ENCODE measurements around the gene CHEK2. TPM values are rescaled to one million over a fixed set of nuclear protein-coding genes. Genes with fewer than 3 reads are reported as not detected.
"Not testable (repeated sequence)": the region's sequence is repeated elsewhere in the genome, so short reads cannot be mapped to it uniquely, and the experiment has no call there.

CHEK2 gene
- total RNA-seq, 1 donor from 2014 or later = 33.7 TPM

DNA sequence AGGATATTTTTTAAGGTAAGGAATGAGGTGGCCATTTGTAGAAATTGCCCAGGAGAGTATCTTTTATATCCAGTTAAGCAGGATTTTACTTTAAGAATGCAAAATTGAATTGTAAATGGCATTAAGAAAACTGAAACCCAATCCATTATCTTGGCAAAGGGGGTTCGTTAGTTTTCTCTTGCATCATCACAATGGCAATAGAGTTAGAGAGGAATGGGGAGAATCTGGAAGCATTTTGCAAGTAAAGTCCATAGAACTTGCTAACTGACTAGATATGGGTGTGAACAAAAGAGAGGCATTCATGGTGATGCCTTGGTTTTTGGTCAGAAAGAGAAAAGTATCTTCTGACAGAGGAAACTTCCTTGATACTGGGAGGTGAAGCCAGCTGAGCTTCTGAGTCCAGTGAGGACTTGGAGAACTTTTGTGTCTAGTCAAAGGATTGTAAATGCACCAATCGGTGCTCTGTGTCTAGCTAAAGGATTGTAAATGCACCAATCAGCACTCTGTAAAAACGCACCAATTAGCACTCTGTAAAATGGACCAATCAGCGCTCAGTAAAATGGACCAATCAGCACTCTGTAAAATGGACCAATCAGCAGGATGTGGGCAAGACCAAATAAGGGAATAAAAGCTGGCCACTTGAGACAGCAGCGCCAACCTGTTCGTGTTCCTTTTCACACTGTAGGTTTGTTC is 27.2 kb upstream of the CHEK2 start:
- Mint-ChIP-seq H3K27ac (no peak overlapping the region), H3K36me3 (ENCODE audit: low read depth) (peaks cover 7% of the 10 kb centered on the region), H3K4me3 (ENCODE audit: low read depth) (no peak overlapping the region), H3K4me1 (ENCODE audit: low read depth) (peaks cover 9% of the 10 kb centered on the region), H3K9me3 (no peaks in the 10 kb centered on the region), H3K27me3 (ENCODE audit: low read depth) (no peaks in the 10 kb centered on the region)
- intact Hi-C loops (cut with micrococcal nuclease) = no loop called here
- DNase-seq (ENCODE audit: low spot score) = no peak

DNA sequence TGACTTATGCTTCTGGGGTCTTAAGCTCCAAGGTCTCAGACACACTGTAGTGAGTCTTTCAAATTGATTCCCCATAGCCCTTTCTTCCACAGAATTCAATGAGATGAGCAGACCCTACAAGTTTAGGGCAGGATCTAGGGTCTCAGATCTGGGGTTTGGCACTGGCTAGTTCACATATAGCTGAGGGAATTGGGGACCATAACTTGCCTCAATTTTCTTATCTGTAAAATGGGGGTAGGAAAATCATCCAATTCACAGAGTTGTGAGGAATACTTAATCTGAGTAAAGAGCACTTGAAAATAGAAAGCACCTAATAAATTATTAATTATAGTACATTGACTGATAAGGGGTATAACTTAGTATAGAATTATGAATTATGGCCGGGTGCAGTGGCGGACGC is 25.0 kb upstream of the CHEK2 start:
- H3K27me3 Mint-ChIP-seq (ENCODE audit: low read depth) = no peaks in the 10 kb centered on the region
- no peaks in the 10 kb centered on the region for H3K4me1 Mint-ChIP-seq (ENCODE audit: low read depth)
- DNase-seq (ENCODE audit: low spot score) = no peak
- intact Hi-C loops (cut with micrococcal nuclease) = no loop called here
- H3K9me3 Mint-ChIP-seq = no peaks in the 10 kb centered on the region
- no peaks in the 10 kb centered on the region for H3K36me3 Mint-ChIP-seq (ENCODE audit: low read depth)
- H3K4me3 Mint-ChIP-seq (ENCODE audit: low read depth) = no peak overlapping the region
- H3K27ac Mint-ChIP-seq = no peak overlapping the region

DNA sequence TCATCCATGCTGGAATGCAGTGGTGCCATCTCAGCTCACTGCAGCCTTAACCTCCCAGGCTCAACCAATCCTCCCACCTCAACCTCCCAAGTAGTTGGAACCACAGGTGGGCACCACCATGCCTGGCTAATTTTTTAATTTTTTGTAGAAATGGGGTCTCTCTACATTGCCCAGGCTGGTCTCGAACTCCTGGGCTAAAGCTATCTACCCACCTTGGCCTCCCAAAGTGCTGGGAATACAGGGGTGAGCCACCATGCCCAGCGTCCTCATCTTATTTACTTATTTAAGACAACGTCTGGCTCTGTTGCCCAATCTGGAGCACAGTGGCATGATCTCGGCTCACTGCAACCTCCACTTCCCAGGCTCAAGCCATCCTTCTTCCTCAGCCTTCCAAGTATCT is 20.4 kb upstream of the CHEK2 start:
- DNase-seq (ENCODE audit: low spot score); H3K4me3 Mint-ChIP-seq (ENCODE audit: low read depth); H3K27me3 Mint-ChIP-seq (ENCODE audit: low read depth); H3K36me3 Mint-ChIP-seq (ENCODE audit: low read depth); H3K4me1 Mint-ChIP-seq (ENCODE audit: low read depth); H3K27ac Mint-ChIP-seq; intact Hi-C loops (cut with micrococcal nuclease); H3K9me3 Mint-ChIP-seq: not testable (repeated sequence)

DNA sequence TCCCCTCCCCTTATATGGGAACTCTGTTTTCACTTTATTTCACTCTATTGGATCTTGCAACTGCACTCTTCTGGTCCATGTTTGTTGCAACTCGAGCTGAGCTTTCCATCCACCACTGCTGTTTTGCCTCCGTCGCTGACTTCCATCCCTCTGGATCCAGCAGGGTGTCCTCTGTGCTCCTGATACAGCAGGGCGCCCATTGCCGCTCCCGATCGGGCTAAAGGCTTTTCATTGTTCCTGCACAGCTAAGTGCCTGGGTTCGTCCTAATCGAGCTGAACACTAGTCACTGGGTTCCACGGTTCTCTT is 19.8 kb upstream of the CHEK2 start:
- peaks cover 2% of the 10 kb centered on the region for H3K36me3 Mint-ChIP-seq (ENCODE audit: low read depth)
- no peaks in the 10 kb centered on the region for H3K9me3 Mint-ChIP-seq
- H3K27ac Mint-ChIP-seq = no peak overlapping the region
- H3K4me3 Mint-ChIP-seq (ENCODE audit: low read depth) = no peak overlapping the region
- intact Hi-C loops (cut with micrococcal nuclease) = no loop called here
- no peaks in the 10 kb centered on the region for H3K4me1 Mint-ChIP-seq (ENCODE audit: low read depth)
- H3K27me3 Mint-ChIP-seq (ENCODE audit: low read depth) = no peaks in the 10 kb centered on the region
- DNase-seq (ENCODE audit: low spot score) = no peak

DNA sequence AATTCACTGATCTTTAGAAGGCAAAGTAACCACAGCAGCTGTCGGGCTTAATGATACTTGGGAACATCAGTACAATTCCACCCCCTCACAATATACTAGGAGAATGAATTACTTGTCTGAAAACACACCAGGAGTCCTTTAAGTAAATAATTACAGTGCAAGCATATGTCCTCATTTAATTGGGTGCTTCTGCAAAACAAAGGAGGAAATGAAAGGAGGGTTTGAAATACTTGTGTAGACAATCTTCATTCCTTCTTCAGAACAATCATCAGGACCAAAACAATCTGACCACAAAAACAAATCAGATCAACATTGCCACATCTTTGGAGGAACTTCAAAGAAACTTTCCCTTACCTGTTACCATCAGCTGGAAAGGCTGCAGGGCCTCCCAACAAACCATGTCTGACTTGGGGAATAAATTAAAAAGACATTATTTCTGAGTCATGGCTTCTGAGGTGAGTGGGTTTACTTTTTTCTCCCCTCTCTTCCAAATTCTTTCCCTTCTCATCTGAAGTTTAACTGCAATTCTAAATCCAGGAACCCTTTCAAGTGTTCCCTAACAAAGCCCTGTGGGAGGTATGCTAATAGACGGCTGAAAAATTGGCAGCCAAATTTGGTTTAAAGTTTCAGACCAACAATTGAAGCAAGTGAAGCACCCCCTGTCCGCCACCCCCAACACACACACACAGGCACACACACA is 18.4 kb upstream of the CHEK2 start:
- no peak for DNase-seq (ENCODE audit: low spot score)
- Mint-ChIP-seq H3K27me3 (ENCODE audit: low read depth) (no peaks in the 10 kb centered on the region), H3K4me3 (ENCODE audit: low read depth) (no peak overlapping the region), H3K27ac (no peak overlapping the region), H3K9me3 (no peaks in the 10 kb centered on the region), H3K4me1 (ENCODE audit: low read depth) (no peaks in the 10 kb centered on the region), H3K36me3 (ENCODE audit: low read depth) (peaks cover 2% of the 10 kb centered on the region)
- intact Hi-C loops (cut with micrococcal nuclease) = no loop called here

DNA sequence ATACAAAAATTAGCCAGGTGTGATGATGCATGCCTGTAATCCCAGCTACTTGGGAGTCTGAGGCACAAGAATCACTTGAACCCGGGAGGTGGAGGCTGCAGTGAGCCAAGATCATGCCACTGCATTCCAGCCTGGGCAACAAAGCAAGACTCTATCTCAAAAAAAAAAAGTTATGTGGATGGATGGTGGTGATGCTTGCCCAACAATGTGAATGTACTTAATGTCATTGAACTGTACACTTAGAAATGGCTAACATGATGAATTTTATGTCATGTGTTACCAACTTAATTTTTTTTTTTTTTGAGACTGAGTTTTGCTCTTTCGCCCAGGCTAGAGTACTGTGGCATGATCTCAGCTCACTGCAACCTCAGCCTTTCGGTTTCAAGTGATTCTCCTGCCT is 12.9 kb upstream of the CHEK2 start:
- H3K4me3 Mint-ChIP-seq (ENCODE audit: low read depth); H3K27me3 Mint-ChIP-seq (ENCODE audit: low read depth); H3K27ac Mint-ChIP-seq; DNase-seq (ENCODE audit: low spot score); H3K4me1 Mint-ChIP-seq (ENCODE audit: low read depth); H3K9me3 Mint-ChIP-seq; intact Hi-C loops (cut with micrococcal nuclease): not testable (repeated sequence)
- peaks cover 12% of the 10 kb centered on the region for H3K36me3 Mint-ChIP-seq (ENCODE audit: low read depth)

DNA sequence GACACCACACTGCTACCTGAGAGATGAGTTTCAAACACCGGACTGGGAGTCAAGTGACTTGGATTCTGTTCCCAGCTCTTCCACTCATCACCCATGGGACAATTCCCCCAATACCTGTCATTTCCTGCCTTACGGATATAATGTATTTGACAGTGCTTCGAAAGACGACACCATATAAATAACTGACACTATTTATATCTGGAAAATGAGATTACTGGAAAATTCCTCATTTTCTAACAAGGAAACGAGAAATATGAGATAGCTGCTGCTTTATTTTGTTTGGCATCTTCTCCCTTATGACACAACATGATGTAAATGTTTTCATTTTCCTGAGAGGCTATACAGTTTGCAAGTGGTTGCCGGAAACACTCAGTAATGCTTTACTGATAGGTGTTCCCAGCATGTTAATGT is 8.9 kb upstream of the CHEK2 start:
- Mint-ChIP-seq H3K4me1 (ENCODE audit: low read depth) (peaks cover 2% of the 10 kb centered on the region), H3K27ac (no peak overlapping the region), H3K27me3 (ENCODE audit: low read depth) (no peaks in the 10 kb centered on the region)

DNA sequence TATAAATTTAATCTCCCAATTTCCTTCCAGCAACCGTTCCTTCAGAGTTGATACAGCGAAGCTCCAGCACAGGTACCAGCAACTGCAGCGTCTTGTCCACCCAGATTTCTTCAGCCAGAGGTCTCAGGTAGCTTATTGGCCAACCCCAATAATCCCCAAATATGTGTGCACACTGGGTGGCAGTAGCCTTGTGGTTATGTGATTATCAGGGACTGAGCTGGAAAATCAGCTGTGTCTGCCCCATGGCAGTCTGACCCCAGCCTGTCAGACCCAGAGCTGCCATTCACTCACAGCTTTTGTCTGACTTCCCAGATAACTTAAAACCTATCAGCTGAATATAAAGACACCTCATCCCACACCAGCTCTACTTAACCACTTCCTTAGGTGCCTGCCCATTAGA is 2.2 kb upstream of the CHEK2 start:
- H3K4me1 Mint-ChIP-seq (ENCODE audit: low read depth) = peaks cover 30% of the 10 kb centered on the region
- intact Hi-C loops (cut with micrococcal nuclease) = loop anchor here (5.0 kb wide), 2 partner anchors 138 to 163 kb away; partner anchors contain the start of gene ZNRF3
- no peaks in the 10 kb centered on the region for H3K27me3 Mint-ChIP-seq (ENCODE audit: low read depth)
- H3K9me3 Mint-ChIP-seq = no peaks in the 10 kb centered on the region
- peak overlapping the region; percentile 87 for H3K4me3 Mint-ChIP-seq (ENCODE audit: low read depth)
- peaks cover 48% of the 10 kb centered on the region for H3K36me3 Mint-ChIP-seq (ENCODE audit: low read depth)
- no peak for DNase-seq (ENCODE audit: low spot score)
- peak overlapping the region; percentile 21 for H3K27ac Mint-ChIP-seq

More for the DNA sequence above, 8.9 kb upstream of the CHEK2 start:
- intact Hi-C loops (cut with micrococcal nuclease) = no loop called here
- Mint-ChIP-seq H3K9me3 (no peaks in the 10 kb centered on the region), H3K36me3 (ENCODE audit: low read depth) (peaks cover 34% of the 10 kb centered on the region), H3K4me3 (ENCODE audit: low read depth) (no peak overlapping the region)
- DNase-seq (ENCODE audit: low spot score) = no peak

DNA sequence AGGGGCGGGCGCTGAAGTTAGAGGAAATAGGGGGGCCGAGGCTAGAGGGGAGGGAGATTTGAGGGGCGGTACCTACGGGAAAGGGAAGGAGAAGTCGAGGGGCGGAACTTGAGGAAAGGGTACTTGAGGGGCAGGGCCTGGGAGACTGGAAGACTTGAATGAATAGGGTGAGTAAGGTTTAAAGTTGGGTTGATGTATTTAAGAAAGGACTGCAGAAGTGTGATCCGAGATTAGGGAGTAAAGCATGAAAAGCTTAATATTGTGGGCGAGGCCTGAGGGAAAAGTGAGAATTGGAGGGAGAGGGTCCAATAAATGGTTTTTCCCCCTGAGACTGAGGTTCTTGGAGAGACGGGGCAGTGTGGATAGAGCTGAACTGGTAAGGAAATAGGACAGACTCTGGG is 942 bp upstream of the CHEK2 start:
- DNase-seq (ENCODE audit: low spot score) = no peak
- Mint-ChIP-seq H3K9me3 (no peaks in the 10 kb centered on the region), H3K4me3 (ENCODE audit: low read depth) (peak overlapping the region; percentile 87), H3K27me3 (ENCODE audit: low read depth) (no peaks in the 10 kb centered on the region), H3K36me3 (ENCODE audit: low read depth) (peaks cover 48% of the 10 kb centered on the region), H3K27ac (peak overlapping the region; percentile 83), H3K4me1 (ENCODE audit: low read depth) (peaks cover 36% of the 10 kb centered on the region)
- intact Hi-C loops (cut with micrococcal nuclease) = loop anchor here (1.0 to 5.0 kb wide), 4 partner anchors 30 to 165 kb away; partner anchors contain the start of genes CCDC117 and ZNRF3

DNA sequence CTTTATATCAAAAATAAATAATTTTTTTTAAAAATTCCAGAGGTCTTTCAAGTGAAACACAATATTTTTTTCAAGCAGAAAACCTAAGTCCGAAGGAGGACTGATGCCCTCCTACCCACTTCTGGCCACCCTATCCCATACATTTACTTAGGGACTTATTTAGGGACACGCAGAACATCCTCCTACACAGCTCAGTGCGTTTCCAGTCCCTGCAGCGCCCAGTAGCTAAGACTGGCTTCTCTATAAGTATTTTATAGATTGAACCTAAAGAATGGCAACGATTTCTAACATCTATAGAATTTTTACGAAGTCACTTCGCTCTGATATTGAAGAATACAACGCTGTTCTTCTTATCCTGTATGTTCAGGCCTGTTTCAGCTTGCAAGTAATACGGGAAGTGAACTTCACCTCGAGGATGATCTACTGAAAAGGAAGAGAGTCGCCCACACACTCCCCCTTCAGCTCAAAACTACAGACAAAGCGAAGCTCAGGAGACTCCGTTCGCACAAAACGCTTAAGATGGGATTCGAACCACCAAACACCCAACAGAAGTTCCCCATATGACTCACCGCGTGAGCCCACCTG is 328 bp downstream of the CHEK2 start:
- peak overlapping the region; percentile 87 for H3K4me3 Mint-ChIP-seq (ENCODE audit: low read depth)
- H3K36me3 Mint-ChIP-seq (ENCODE audit: low read depth) = peaks cover 48% of the 10 kb centered on the region
- no peaks in the 10 kb centered on the region for H3K9me3 Mint-ChIP-seq
- H3K27me3 Mint-ChIP-seq (ENCODE audit: low read depth) = no peaks in the 10 kb centered on the region
- peaks cover 36% of the 10 kb centered on the region for H3K4me1 Mint-ChIP-seq (ENCODE audit: low read depth)
- DNase-seq (ENCODE audit: low spot score) = no peak
- H3K27ac Mint-ChIP-seq = peak overlapping the region; percentile 83
- intact Hi-C loops (cut with micrococcal nuclease) = loop anchor here (1.0 to 5.0 kb wide), 3 partner anchors 58 to 166 kb away; partner anchors contain the start of gene ZNRF3

DNA sequence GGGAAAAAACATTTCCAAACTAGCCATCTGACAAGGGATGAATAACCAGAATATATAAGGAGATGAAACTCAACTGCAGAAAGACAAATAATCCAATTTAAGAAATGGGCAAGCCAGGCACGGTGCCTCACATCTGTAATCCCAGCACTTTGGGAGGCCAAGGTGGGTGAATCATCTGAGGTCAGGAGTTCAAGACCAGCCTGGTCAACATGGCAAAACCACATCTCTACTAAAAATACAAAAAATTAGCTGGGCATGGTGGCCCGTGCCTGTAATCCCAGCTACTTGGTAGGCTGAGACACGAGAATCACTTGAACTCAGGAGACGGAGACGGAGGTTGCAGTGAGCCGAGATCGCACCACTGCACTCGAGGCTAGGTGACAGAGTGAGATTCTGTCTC is 2.7 kb downstream of the CHEK2 start:
- H3K27me3 Mint-ChIP-seq (ENCODE audit: low read depth); H3K9me3 Mint-ChIP-seq; DNase-seq (ENCODE audit: low spot score); intact Hi-C loops (cut with micrococcal nuclease); H3K27ac Mint-ChIP-seq; H3K4me3 Mint-ChIP-seq (ENCODE audit: low read depth): not testable (repeated sequence)
- peaks cover 35% of the 10 kb centered on the region for H3K4me1 Mint-ChIP-seq (ENCODE audit: low read depth)
- H3K36me3 Mint-ChIP-seq (ENCODE audit: low read depth) = peaks cover 41% of the 10 kb centered on the region

DNA sequence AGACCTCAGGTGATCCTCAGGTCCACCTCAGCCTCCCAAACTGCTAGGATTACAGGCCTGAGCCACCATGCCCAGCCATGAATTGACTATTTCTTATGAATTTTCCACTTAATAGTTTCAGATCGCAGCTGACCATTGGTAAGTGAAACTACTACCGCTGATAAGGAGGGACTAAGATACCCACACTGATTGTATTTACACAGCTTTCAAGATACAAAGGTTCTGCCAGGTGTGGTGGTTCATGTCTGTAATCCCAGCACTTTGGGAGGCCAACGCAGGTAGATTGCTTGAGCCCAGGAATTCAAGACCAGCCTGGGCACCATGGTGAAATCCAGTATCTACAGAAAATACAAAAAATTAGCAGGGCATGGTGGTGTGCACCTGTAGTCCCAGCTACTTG is 3.9 kb downstream of the CHEK2 start:
- Mint-ChIP-seq H3K36me3 (ENCODE audit: low read depth) (peaks cover 41% of the 10 kb centered on the region), H3K9me3 (no peaks in the 10 kb centered on the region), H3K4me3 (ENCODE audit: low read depth) (no peak overlapping the region), H3K4me1 (ENCODE audit: low read depth) (peaks cover 24% of the 10 kb centered on the region), H3K27me3 (ENCODE audit: low read depth) (no peaks in the 10 kb centered on the region), H3K27ac (no peak overlapping the region)
- no peak for DNase-seq (ENCODE audit: low spot score)
- intact Hi-C loops (cut with micrococcal nuclease) = no loop called here

All from activated T-helper 2 cell treated with anti-CD3 and anti-CD28 coated beads, Interferon-gamma antibody, Interleukin-2, Interleukin-4, amounts not matched to agents 10 μg/mL and 5 μg/mL and 100 μg/mL, durations not matched to agents 14 hours and 24 hours and 36 hours (primary cell).